Stimulated activated CD8-positive, alpha-beta memory T cell treated with anti-CD3 and anti-CD28 coated beads, Interleukin-15, amount 100 ng/mL, for 1 hour (primary cell): ENCODE data around the gene BLZF1.
"Not testable (repeated sequence)": the region's sequence is repeated elsewhere in the genome, so short reads cannot be mapped to it uniquely, and the experiment has no call there.

Experiments
- DNase-seq: peaks from one replicate; pipeline ENCODE4 v3.0.0-alpha.2; 2020; ENCODE audit warnings: low read depth

Gene BLZF1, protein sequence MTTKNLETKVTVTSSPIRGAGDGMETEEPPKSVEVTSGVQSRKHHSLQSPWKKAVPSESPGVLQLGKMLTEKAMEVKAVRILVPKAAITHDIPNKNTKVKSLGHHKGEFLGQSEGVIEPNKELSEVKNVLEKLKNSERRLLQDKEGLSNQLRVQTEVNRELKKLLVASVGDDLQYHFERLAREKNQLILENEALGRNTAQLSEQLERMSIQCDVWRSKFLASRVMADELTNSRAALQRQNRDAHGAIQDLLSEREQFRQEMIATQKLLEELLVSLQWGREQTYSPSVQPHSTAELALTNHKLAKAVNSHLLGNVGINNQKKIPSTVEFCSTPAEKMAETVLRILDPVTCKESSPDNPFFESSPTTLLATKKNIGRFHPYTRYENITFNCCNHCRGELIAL

DNA sequence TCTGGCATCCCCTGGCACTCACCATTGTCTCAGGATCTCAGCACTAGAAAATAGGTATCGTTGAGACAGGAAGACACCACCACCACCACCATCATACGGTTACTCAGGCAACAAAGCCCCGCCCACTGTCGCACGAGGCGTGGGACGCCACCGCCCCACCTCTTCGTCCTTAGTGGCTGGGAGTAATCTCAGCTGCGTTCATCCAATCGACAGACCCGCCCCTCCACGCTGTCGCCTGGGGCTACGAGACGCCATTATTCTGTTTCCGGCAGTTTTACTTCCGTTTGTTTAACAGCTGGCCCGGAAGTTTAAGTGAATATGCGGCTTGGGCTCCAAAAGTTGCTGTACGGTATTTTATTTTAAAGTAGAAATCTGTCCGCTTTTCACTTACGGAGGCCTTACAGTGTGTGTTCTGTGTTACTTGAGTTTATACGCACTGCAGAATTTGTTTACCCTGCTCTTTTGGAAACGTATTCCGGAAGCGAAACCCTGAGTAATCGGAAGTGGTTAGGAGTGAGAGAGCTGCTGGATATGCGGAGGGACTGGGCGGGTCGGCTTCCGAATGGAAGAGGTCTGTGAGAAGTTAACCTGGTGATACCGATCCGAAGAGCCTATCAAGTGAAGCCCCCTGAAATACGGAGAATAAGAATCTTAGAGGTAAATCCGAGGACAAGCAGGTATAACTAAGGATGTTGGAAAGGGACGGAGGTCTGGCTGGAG is at the start of gene BLZF1, which contains the start of gene NME7:
Gene BLZF1 (plus strand): TSS at position 510 of the 720 bp plus-strand sequence. CDS start 1,328 bp downstream, outside the sequence.
Gene NME7 (minus strand): TSS at position 112 of the 720 bp plus-strand sequence. CDS start 87 bp downstream, at position 25.
- DNase-seq = peak; percentile 97

DNA sequence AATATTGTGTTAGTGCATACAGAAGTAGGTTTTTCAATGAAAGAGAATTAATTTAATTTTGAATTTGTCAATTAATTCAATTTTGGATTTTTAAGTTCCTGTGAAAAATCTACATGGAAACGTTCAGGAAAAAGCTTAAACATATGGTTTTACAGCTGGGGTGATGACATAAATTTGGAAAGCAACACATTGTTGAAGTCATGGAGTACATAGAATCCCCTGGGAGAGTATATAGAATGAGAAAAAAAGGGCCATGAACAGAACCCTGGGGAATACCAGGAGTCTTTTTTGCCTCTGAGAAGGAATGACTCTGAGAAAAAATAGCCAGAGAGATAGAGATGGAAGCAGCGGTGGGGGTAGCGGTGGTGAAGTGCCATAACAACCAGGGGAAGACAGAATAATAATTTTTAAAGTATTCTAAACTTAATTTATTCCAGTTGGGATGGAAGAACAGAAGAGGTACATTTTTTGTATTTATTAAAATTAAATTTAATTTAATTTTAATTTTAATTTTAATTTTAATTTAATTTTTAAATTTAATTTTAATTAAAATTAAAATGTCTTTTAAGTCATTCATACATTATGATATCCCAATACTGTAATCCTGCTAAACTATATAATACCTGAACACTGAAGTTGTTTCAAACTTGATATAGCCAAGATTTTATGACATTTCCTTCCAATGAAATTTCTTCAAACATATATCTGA is 49.3 kb upstream of the BLZF1 start:
- no peak for DNase-seq

DNA sequence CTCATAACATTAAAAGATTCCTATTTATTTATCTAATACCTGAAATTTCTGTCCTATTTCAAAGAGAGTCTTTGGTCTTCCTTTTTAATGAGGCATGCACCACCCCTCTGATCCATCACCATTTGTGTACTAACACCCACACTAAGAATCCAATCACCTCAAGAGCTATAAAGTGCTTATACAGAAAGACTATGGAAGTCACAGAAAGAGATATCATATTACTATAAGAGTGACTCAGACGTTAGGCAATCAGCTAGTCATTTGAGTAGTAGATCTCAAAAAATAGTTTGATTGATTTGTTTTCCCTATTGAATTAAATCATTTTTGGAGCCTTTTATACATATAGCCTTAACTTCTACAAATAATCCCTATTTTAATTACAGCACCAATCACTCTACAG is 46.5 kb upstream of the BLZF1 start:
- no peak for DNase-seq

- DNase-seq = no peak
These were observed 45.9 kb upstream of the BLZF1 start for GRCh38 chr1:169322138-169322537.

GRCh38 chr1:169325117-169325516 is 42.9 kb upstream of the BLZF1 start:
- no peak for DNase-seq

DNA sequence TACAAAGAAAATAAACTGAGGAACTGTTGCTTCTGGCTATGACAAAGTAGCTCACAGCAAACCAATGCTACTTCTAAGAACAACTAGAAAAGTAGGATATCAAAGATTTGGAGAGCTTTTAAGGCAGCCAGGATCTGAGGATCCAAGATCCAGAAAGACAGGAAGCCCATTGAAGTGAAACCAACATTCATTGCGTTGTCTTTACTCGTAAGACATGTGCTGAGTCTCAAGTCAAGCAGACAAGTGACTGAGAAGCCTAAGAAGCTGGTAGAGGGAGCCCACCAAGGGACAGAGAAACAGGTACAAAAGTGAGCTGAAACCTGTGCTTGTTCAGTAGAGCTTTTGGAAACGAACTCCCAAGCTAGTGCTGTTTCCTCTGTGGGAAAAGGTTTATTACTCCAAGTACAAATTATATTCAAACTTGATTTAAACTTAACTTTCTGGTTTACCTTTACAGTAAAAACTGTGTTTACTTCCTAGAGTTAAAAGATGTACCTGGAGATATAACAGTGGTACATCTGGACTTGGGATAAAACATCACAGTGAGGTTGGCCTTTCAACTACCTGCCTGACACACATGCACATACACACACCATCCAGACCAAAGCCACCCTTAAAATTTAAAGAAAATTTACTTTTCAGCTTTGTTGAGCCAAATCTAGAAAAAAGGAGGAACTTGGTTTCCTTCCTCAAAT is 41.6 kb upstream of the BLZF1 start:
- no peak for DNase-seq

- no peak for DNase-seq
These were observed 41.1 kb upstream of the BLZF1 start for GRCh38 chr1:169326956-169327268.

DNA sequence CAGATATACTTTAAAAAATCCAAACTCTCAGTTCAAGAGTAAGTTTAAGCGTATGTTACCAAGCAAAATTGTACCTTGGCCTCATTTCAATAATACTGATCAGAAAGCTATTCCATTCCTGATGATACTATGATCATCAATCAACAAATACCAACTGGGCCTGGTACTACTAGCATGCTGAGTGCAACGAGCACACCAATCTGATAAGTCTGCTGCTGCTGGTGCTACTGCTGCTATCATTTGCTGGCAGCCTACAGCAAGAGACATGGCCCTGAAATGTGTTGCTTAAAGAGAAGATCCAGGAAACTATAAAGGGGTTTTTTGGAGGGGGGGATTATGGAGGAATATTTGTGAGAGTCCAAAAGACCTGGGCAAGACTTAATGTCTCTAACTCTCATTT is 40.1 kb upstream of the BLZF1 start:
- no peak for DNase-seq

- DNase-seq = no peak
These were observed 38.6 kb upstream of the BLZF1 start for GRCh38 chr1:169329383-169329782.

- DNase-seq = no peak
These were observed 37.1 kb upstream of the BLZF1 start for GRCh38 chr1:169330927-169331326.

DNA sequence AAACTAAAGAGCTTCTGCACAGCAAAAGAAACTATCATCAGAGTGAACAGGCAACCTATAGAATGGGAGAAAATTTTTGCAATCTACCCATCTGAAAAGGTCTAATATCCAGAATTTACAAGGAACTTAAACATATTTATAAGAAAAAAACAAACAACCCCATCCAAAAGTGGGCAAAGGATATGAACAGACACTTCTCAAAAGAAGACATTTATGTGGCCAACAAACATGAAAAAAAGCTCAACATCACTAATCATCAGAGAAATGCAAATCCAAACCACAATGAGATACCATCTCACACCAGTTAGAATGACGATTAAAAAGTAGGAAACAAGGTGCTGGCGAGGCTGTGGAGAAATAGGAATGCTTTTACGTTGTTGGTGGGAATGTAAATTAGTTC is 33.3 kb upstream of the BLZF1 start:
- DNase-seq = not testable (repeated sequence)

DNA sequence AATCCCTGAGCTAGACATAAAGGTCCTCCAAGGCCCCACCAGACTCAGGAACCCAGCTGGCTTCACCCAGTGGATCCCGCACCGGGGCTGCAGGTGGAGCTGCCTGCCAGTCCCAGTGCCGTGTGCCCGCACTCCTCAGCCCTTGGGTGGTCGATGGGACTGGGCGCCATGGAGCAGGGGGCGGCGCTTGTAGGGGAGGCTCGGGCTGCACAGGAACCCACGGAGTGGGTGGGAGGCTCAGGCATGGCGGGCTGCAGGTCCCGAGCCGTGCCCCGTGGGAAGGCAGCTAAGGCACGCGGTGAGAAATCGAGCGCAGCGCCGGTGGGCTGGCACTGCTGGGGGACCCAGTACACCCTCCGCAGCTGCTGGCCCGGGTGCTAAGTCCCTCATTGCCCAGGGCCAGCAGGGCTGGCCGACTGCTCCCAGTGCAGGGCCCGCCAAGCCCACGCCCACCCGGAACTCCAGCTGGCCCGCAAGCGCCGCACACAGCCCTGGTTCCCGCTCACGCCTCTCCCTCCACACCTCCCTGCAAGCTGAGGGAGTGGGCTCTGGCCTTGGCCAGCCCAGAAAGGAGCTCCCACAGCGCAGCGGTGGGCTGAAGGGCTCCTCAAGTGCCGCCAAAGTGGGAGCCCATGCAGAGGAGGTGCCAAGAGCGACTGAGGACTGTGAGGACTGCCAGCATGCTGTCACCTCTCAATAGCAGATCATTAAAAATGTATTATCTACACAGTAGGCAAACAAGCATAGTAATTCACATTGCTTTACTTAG is 30.9 kb upstream of the BLZF1 start:
- not testable (repeated sequence) for DNase-seq

GRCh38 chr1:169338617-169339016 is 29.4 kb upstream of the BLZF1 start:
- DNase-seq = no peak

DNA sequence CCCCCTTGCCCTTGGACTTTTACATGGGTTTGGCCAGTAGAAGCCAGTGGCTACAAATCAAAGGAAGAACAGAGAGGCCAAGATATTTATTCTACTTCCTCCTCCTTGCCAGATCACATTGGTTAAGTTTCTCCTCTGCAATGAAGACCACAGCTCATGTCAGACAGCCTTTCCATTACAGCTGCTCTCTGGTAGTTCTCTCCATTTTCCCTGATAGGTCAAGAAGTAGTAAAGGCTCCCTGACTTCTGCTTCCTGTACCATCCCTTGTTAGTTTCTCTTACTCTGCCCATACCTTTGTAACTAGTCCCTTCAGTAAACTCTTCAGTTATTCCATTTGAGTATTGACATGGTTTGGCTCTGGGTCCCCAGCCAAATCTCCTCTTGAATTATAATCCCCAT is 28.2 kb upstream of the BLZF1 start:
- DNase-seq = no peak

- no peak for DNase-seq
These were observed 27.1 kb upstream of the BLZF1 start for GRCh38 chr1:169340882-169341281.

- not testable (repeated sequence) for DNase-seq
These were observed 25.9 kb upstream of the BLZF1 start for GRCh38 chr1:169342096-169342495.

DNA sequence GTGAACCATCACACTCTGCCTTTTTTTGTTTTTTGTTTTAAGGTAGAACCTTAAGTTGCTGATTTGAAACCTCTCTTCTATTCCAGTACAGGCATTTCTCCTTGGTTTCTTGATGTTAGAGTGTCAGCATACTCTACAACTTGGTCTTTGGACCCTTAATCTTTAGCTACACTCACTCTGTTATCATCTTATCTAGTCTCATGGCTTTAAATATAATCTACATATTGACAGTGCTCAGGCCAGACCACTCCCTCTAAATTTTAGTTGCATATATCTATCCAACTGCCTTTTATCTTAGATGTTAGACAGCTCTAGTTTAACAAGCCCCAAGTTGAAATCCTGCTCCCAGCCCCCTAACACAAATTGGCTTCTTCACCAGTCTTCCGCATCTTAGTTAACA is 22.5 kb upstream of the BLZF1 start:
- DNase-seq = no peak

- no peak for DNase-seq
These were observed 21.9 kb upstream of the BLZF1 start for GRCh38 chr1:169346036-169346589.

DNA sequence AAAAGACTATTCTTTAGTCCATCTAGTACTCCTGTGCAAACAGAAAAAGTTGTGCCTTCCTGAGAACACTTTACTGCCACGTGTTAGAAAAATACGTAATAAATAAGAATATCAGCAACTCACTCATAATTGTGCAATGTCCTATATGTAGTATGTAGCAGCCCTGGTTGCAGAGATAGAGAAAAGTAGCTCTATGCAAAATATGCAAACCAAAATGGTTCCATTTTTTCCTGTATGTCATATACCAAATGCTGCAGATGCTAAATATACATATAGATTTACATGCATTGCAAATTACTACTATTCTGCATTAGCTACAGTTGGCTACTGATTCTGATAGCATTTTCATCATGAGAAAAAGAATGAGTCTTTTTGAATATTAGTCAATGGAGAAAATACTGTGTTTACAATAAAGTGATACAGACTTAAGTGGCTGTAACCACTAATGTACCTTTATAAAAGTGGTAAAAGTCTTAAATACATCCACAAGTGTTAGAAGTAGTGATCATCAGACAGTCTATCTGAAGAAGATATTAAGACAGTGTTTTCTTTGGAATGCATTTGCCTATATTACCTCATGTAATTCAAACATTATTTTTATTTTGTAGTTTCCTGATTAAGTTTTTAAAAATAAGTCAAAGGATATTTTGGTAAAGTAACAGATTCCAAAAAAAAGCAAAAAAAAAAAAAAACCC is 20.2 kb upstream of the BLZF1 start:
- no peak for DNase-seq

GRCh38 chr1:169348383-169349036 is 19.5 kb upstream of the BLZF1 start:
- DNase-seq = no peak
